Endothelial cell of umbilical vein (primary cell): ENCODE data around the gene WDR89. TPM values are rescaled to one million over a fixed set of nuclear protein-coding genes. Genes with fewer than 3 reads are reported as not detected.

Experiments
- BruUV-seq: library from RNA; stranded (reverse); fragments of 400-500 nt; replicated peaks from 2 replicates; lab custom pipeline; 2021; lab: Mats Ljungman, UMichigan
- CTCF ChIA-PET: fragments of 300-600, 350-600 bp; sonication (Branson Sonifier 250); formaldehyde crosslinking; loops from one replicate; lab custom pipeline; 2021; ENCODE audit warnings: antibody characterized with exemption, inconsistent platforms; lab: Charles Lee
- POLR2A ChIA-PET: fragments of 300-600, 350-600 bp; sonication (Branson Sonifier 250); formaldehyde crosslinking; loops from one replicate; lab custom pipeline; 2021; ENCODE audit warnings: antibody characterized with exemption, inconsistent platforms; lab: Charles Lee
- DNase-seq: peaks from one replicate; pipeline ENCODE4 v3.0.0-alpha.2; 2011; ENCODE audit warnings: low read depth, low spot score
- FAIRE-seq: peaks from 2 replicates; lab custom pipeline; 2011; peaks lifted over from hg19 to GRCh38; lab: Jason Lieb, UNC
- H2AFZ ChIP-seq: 2 replicates; pipeline ENCODE4 v1.6.0; 2012; ENCODE audit warnings: low read depth, low read length, control low read depth, inconsistent platforms
- H3K27ac ChIP-seq: 2 replicates; pipeline ENCODE4 v1.5.1; 2011; ENCODE audit warnings: low read depth, mild to moderate bottlenecking, control low read depth, low read length, moderate library complexity; ENCODE audit not compliant: insufficient read depth
- H3K27me3 ChIP-seq, 2 experiments: 2 replicates each; pipeline versions ENCODE4 v1.6.0 to v1.6.1; 2011; ENCODE audit warnings: low read length in 2 of 2, mixed read lengths in 1 of 2; ENCODE audit not compliant: control insufficient read depth in 2 of 2, insufficient read depth in 2 of 2
- H3K36me3 ChIP-seq, 2 experiments: 2 replicates in 1 of 2; 3 replicates in 1 of 2; pipeline ENCODE4 v1.5.1; 2011; ENCODE audit warnings: low read length in 2 of 2, mild to moderate bottlenecking in 1 of 2, moderate library complexity in 1 of 2; ENCODE audit not compliant: control insufficient read depth in 2 of 2, insufficient read depth in 2 of 2; ENCODE audit errors: extremely low read depth in 1 of 2
- H3K4me1 ChIP-seq: 3 replicates; pipeline ENCODE4 v1.5.1; 2011; ENCODE audit warnings: mild to moderate bottlenecking, low read length; ENCODE audit not compliant: control insufficient read depth, insufficient read depth; ENCODE audit errors: extremely low read depth
- H3K4me2 ChIP-seq: 2 replicates; pipeline ENCODE4 v1.6.1; 2011; ENCODE audit warnings: low read length, control low read depth, mixed read lengths; ENCODE audit not compliant: insufficient read depth
- H3K4me3 ChIP-seq, 3 experiments: fragments of 200-600 bp in 1 of 3; sonication (generic), shearing (Covaris generic) in 1 of 3; replicated peaks in 1 of 3; 2 replicates each; pipeline ENCODE4 v1.5.1; 2011 to 2016; ENCODE audit warnings: control low read depth in 3 of 3, low read length in 3 of 3, mild to moderate bottlenecking in 2 of 3, inconsistent platforms in 1 of 3, low read depth in 1 of 3, moderate library complexity in 1 of 3; ENCODE audit not compliant: insufficient read depth in 1 of 3
- H3K79me2 ChIP-seq: 2 replicates; pipeline ENCODE4 v1.6.0; 2012; ENCODE audit warnings: low read length, inconsistent platforms; ENCODE audit not compliant: control insufficient read depth, insufficient read depth
- H3K9ac ChIP-seq: replicated peaks from 2 replicates; pipeline ENCODE3; 2011; ENCODE audit warnings: low read length, control low read depth; ENCODE audit not compliant: insufficient read depth; ENCODE audit errors: extremely low read depth
- H3K9me1 ChIP-seq: replicated peaks from 3 replicates; pipeline ENCODE4 v1.6.0; 2011; ENCODE audit warnings: mild to moderate bottlenecking, low read length; ENCODE audit not compliant: control insufficient read depth, insufficient read depth; ENCODE audit errors: extremely low read depth
- H3K9me3 ChIP-seq: replicated peaks from 2 replicates; pipeline ENCODE4 v1.5.1; 2012; ENCODE audit warnings: low read length, inconsistent platforms; ENCODE audit not compliant: control insufficient read depth, insufficient read depth
- H4K20me1 ChIP-seq: replicated peaks from 2 replicates; pipeline ENCODE3; 2011; ENCODE audit warnings: mild to moderate bottlenecking, low read length; ENCODE audit not compliant: control insufficient read depth, insufficient read depth; ENCODE audit errors: extremely low read depth
- FOS ChIP-seq: IDR thresholded peaks from 2 replicates; pipeline ENCODE4 v1.6.1; 2011; ENCODE audit warnings: mild to moderate bottlenecking, low read length, moderate library complexity, borderline replicate concordance; ENCODE audit not compliant: insufficient read depth
- GATA2 ChIP-seq: IDR thresholded peaks from 2 replicates; pipeline ENCODE4 v1.7.0; 2011; ENCODE audit warnings: low read depth, mild to moderate bottlenecking, moderate library complexity, mixed read lengths, low read length; ENCODE audit not compliant: insufficient read length, insufficient read depth
- JUN ChIP-seq: IDR thresholded peaks from 2 replicates; pipeline ENCODE4 v1.6.1; 2011; ENCODE audit warnings: borderline replicate concordance, low read depth; ENCODE audit not compliant: insufficient read length, insufficient read depth
- MYC ChIP-seq: IDR thresholded peaks from one replicate; pipeline ENCODE4 v1.6.1; 2011; ENCODE audit warnings: mild to moderate bottlenecking, low read depth, low read length
- POLR2A ChIP-seq: IDR thresholded peaks from 2 replicates; pipeline ENCODE4 v1.6.1; 2012; ENCODE audit warnings: low read depth, mild to moderate bottlenecking, control low read depth, low read length
- POLR2AphosphoS5 ChIP-seq: IDR thresholded peaks from 2 replicates; pipeline ENCODE4 v1.6.1; 2012; ENCODE audit warnings: low read depth, mild to moderate bottlenecking, control low read depth, low read length, moderate library complexity; ENCODE audit not compliant: insufficient read depth
- dilution Hi-C: fragments of 300-500 bp; cut with MboI; formaldehyde crosslinking; loops from one replicate; pipeline ENCODE4 v1.15.0; 2019; ENCODE audit warnings: low sequenced_read_pairs; ENCODE audit not compliant: extremely low pct_ligation_motif_present
- intact Hi-C: fragments of 100-400 bp; cut with micrococcal nuclease; formaldehyde crosslinking; loops from one replicate; pipeline ENCODE4 v1.10.0; 2022
- polyA plus RNA-seq, 4 experiments: library from polyadenylated mRNA; depleted of rRNA in 3 of 4; stranded (reverse) in 3 of 4; unstranded in 1 of 4; fragments of >200 nt; gene quantifications; 2 replicates each; pipeline versions ENCODE4 v1.2.1 to v1.2.3, GENCODE V29; 2011 to 2012; ENCODE audit warnings: missing spikeins in 1 of 4
- total RNA-seq: library from RNA; stranded (reverse); gene quantifications from 2 replicates; pipeline ENCODE4 v1.2.3, GENCODE V29; 2021
- TF ChIP-seq, protein P1 (sequence below): IDR thresholded peaks from 2 replicates; pipeline ENCODE4 v1.6.1; 2011; ENCODE audit not compliant: insufficient read depth, insufficient read length
- TF ChIP-seq, protein P2 (sequence below), 2 donors: IDR thresholded peaks; 1 replicate in 1 of 2; 2 replicates in 1 of 2; pipeline ENCODE4 v1.5.1; 2011; ENCODE audit warnings: low read length in 2 of 2, mild to moderate bottlenecking in 2 of 2, moderate library complexity in 2 of 2, control low read depth in 1 of 2, inconsistent platforms in 1 of 2, low read depth in 1 of 2; ENCODE audit not compliant: insufficient read depth in 1 of 2; ENCODE audit errors: extremely low read depth in 1 of 2

Gene WDR89
- total and polyA plus RNA-seq, 2 donors (not counting 3 experiments of a cell fraction or from before 2014, with no cell fraction given): 3.5 to 10.7 TPM

GRCh38 chr14:63603749-63604277, 37.9 kb downstream of the WDR89 start:
- Histone ChIP-seq H3K79me2 (peaks cover 9% of the 10 kb centered on the region), H3K9me1 (no peaks in the 10 kb centered on the region), H3K4me3 (no peak overlapping the region), H3K27ac (no peak overlapping the region), H3K27me3 (no peaks in the 10 kb centered on the region), H3K4me1 (no peaks in the 10 kb centered on the region), H3K36me3 (no peaks in the 10 kb centered on the region), H3K9ac (no peak overlapping the region), H2AFZ (no peak overlapping the region), H4K20me1 (no peaks in the 10 kb centered on the region), H3K9me3 (no peaks in the 10 kb centered on the region), H3K4me2 (no peak overlapping the region)
- DNase-seq (no peak), FAIRE-seq (no peak)
- ChIA-PET POLR2A (interaction anchor here (0.7 kb wide), 1 partner anchor 9 kb away, joined by 3 read pairs; no protein-coding TSS in a partner anchor), CTCF (interaction anchor here (0.5 to 2.0 kb wide), 6 partner anchors 9 to 245 kb away, joined by 3 to 11 read pairs (median 4); no protein-coding TSS in a partner anchor)
- dilution Hi-C loops: no loop called here
- no TSS peak for BruUV-seq
- TF ChIP-seq, protein P1, sequence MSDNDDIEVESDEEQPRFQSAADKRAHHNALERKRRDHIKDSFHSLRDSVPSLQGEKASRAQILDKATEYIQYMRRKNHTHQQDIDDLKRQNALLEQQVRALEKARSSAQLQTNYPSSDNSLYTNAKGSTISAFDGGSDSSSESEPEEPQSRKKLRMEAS: no peak
- TF ChIP-seq POLR2A (no peak), MYC (no peak), FOS (no peak), GATA2 (no peak), JUN (no peak), POLR2AphosphoS5 (no peak)
- TF ChIP-seq, protein P2, sequence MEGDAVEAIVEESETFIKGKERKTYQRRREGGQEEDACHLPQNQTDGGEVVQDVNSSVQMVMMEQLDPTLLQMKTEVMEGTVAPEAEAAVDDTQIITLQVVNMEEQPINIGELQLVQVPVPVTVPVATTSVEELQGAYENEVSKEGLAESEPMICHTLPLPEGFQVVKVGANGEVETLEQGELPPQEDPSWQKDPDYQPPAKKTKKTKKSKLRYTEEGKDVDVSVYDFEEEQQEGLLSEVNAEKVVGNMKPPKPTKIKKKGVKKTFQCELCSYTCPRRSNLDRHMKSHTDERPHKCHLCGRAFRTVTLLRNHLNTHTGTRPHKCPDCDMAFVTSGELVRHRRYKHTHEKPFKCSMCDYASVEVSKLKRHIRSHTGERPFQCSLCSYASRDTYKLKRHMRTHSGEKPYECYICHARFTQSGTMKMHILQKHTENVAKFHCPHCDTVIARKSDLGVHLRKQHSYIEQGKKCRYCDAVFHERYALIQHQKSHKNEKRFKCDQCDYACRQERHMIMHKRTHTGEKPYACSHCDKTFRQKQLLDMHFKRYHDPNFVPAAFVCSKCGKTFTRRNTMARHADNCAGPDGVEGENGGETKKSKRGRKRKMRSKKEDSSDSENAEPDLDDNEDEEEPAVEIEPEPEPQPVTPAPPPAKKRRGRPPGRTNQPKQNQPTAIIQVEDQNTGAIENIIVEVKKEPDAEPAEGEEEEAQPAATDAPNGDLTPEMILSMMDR (IDR thresholded peaks at IDR 0.05; ENCODE audit: extremely low read depth in 1 of 2, insufficient read depth in 1 of 2, low read depth in 1 of 2, low read length in 2 of 2): no peak
- intact Hi-C loops: no loop called here
